HG03469 (cell line): ENCODE data around the gene SLC25A26.

Experiments
- ATAC-seq: cut with Tn5 transposase; IDR thresholded peaks from one replicate; pipeline ENCODE4 v1.9.1; 2021; ENCODE audit warnings: mild to moderate bottlenecking, moderate library complexity, moderate number of reproducible peaks; ENCODE audit not compliant: unreplicated experiment

The SLC25A26 gene

GRCh38 chr3:66426135-66426534 lies 205.3 kb downstream of the SLC25A26 start:
- ATAC-seq, result no peak

GRCh38 chr3:66427352-66427751 lies 206.6 kb downstream of the SLC25A26 start:
- no peak for ATAC-seq

- ATAC-seq, result no peak
Measured at GRCh38 chr3:66427951-66428474, 207.2 kb downstream of the SLC25A26 start.
